ENCODE results near the gene GRN. TPM values are rescaled to one million over a fixed set of nuclear protein-coding genes. Genes with fewer than 3 reads are reported as not detected.

Gene GRN
- total RNA-seq, 3 donors from 2014 or later (not counting 1 experiment from before 2014, with no cell fraction given): 42.4 to 69.8 (median 55.6) TPM

- H3K4me3 ChIP-seq (ENCODE audit: low read length): no peak overlapping the region
- H3K27me3 ChIP-seq (ENCODE audit: control insufficient read depth, insufficient read depth, low read length): no peaks in the 10 kb centered on the region
- Mint-ChIP-seq H3K36me3 (no peaks in the 10 kb centered on the region), H3K9me3 (no peaks in the 10 kb centered on the region), H3K4me3 (no peak overlapping the region), H3K4me1 (peaks cover 5 to 15% of the 10 kb centered on the region in 2 donors), H3K27me3 (ENCODE audit: low read depth in 2 of 2) (no peaks in the 10 kb centered on the region), H3K27ac (no peak overlapping the region)
- intact Hi-C loops (cut with micrococcal nuclease): no loop called here
- ATAC-seq (peak; percentile 61 to 74 (median 70)), DNase-seq (peak; percentile 58 to 84)
- peak; percentile 74 for TF ChIP-seq CTCF (IDR thresholded peaks at IDR 0.05)
- H3K27ac ChIP-seq (ENCODE audit: low read length): no peak overlapping the region
- 66% methylated on average over 6 of the region's 6 CpGs for WGBS (ENCODE audit: insufficient coverage)
- H3K4me1 ChIP-seq (ENCODE audit: control insufficient read depth, insufficient read depth, low read length): peaks cover 50% of the 10 kb centered on the region
- peaks cover 7% of the 10 kb centered on the region for H3K36me3 ChIP-seq (ENCODE audit: control insufficient read depth, insufficient read depth, low read length)
- H3K9me3 ChIP-seq (ENCODE audit: control insufficient read depth, insufficient read depth, low read length): no peaks in the 10 kb centered on the region
These were observed 5.7 kb downstream of the GRN start for GRCh38 chr17:44350733-44351226.

GRCh38 chr17:44351464-44351863, 6.4 kb downstream of the GRN start:
- Histone ChIP-seq H3K4me1 (ENCODE audit: control insufficient read depth, insufficient read depth, low read length) (peaks cover 43% of the 10 kb centered on the region), H3K9me3 (ENCODE audit: control insufficient read depth, insufficient read depth, low read length) (no peaks in the 10 kb centered on the region), H3K36me3 (ENCODE audit: control insufficient read depth, insufficient read depth, low read length) (peaks cover 7% of the 10 kb centered on the region), H3K27ac (ENCODE audit: low read length) (no peak overlapping the region), H3K27me3 (ENCODE audit: control insufficient read depth, insufficient read depth, low read length) (no peaks in the 10 kb centered on the region), H3K4me3 (ENCODE audit: low read length) (no peak overlapping the region)
- no peak overlapping the region for H3K27ac Mint-ChIP-seq
- intact Hi-C loops (cut with micrococcal nuclease): no loop called here
- no peak overlapping the region for H3K4me3 Mint-ChIP-seq
- no peaks in the 10 kb centered on the region for H3K9me3 Mint-ChIP-seq
- no peaks in the 10 kb centered on the region for H3K36me3 Mint-ChIP-seq
- no peak for TF ChIP-seq CTCF (IDR thresholded peaks at IDR 0.05)
- WGBS (ENCODE audit: insufficient coverage): 97% methylated on average over 8 of the region's 8 CpGs
- H3K27me3 Mint-ChIP-seq (ENCODE audit: low read depth in 2 of 2): no peaks in the 10 kb centered on the region
- ATAC-seq: no peak
- no peak for DNase-seq
- H3K4me1 Mint-ChIP-seq: peaks cover 0 to 9% of the 10 kb centered on the region in 2 donors

- ATAC-seq (no peak), DNase-seq (peak in 1 of 2 donors; percentile 6)
- no peak overlapping the region for H3K4me3 ChIP-seq (ENCODE audit: low read length)
- peaks cover 0 to 9% of the 10 kb centered on the region in 2 donors for H3K4me1 Mint-ChIP-seq
- TF ChIP-seq CTCF (IDR thresholded peaks at IDR 0.05): no peak
- no peak overlapping the region for H3K27ac Mint-ChIP-seq
- no peaks in the 10 kb centered on the region for H3K9me3 ChIP-seq (ENCODE audit: control insufficient read depth, insufficient read depth, low read length)
- no peaks in the 10 kb centered on the region for H3K36me3 Mint-ChIP-seq
- H3K27ac ChIP-seq (ENCODE audit: low read length): no peak overlapping the region
- WGBS (ENCODE audit: insufficient coverage): 85% methylated on average over 36 of the region's 36 CpGs
- H3K4me3 Mint-ChIP-seq: no peak overlapping the region
- no peaks in the 10 kb centered on the region for H3K27me3 Mint-ChIP-seq (ENCODE audit: low read depth in 2 of 2)
- H3K36me3 ChIP-seq (ENCODE audit: control insufficient read depth, insufficient read depth, low read length): peaks cover 7% of the 10 kb centered on the region
- no peaks in the 10 kb centered on the region for H3K27me3 ChIP-seq (ENCODE audit: control insufficient read depth, insufficient read depth, low read length)
- H3K9me3 Mint-ChIP-seq: no peaks in the 10 kb centered on the region
- intact Hi-C loops (cut with micrococcal nuclease): no loop called here
- peaks cover 39% of the 10 kb centered on the region for H3K4me1 ChIP-seq (ENCODE audit: control insufficient read depth, insufficient read depth, low read length)
These were observed 7.1 kb downstream of the GRN start for GRCh38 chr17:44351961-44352827.

Measured in natural killer cell (primary cell).